ENCODE measurements around the gene PAIP2.

The PAIP2 gene, protein sequence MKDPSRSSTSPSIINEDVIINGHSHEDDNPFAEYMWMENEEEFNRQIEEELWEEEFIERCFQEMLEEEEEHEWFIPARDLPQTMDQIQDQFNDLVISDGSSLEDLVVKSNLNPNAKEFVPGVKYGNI

DNA sequence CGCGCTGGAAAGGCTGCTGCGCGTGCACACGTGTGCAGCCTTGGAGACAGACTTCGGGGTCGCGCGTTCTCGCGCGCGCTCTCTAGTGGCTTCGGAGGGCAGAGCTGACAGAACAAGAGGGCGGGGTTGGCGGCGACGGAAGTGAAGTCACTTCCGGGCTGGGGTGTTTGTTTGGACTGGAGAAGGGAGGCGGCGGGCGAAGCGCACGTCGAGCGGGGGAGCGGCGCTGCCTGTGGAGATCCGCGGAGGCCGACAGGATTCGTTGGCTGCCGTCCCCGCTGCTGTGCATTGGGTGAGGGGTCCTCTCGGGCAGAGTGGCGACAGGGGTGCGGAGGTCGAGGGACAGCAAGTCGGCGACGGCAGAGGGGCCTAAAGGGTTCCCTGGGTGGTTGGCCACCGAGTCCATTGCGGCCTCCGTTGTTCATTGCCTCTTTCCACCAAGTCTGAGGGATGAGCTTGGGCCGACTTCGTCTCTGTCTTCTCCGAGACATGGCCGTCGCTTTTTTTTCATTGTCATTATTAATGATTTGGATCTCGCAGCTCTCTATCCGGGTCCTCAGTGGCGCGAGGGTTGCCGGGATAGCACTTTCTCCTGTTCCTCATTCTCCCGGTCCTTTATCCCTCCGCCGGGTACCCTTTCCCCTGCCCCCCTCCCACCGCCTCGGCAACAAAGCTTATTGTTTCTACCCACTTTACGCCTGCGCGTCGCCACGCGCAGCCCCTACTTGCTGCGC is at the start of gene PAIP2:
PAIP2 (plus strand) TSS at position 166 of the 734 bp plus-strand sequence. CDS start 21,931 bp downstream, outside the sequence.
- H3K4me1 ChIP-seq (ENCODE audit: control insufficient read depth, insufficient read depth, low read length), result peaks cover 14% of the 10 kb centered on the region
- no peaks in the 10 kb centered on the region for H3K27me3 ChIP-seq (ENCODE audit: control insufficient read depth, insufficient read depth, low read length)
- peak within 1 kb of the TSS; percentile 79 for H3K4me3 ChIP-seq (ENCODE audit: low read length)
- H3K9me3 ChIP-seq (ENCODE audit: control insufficient read depth, low read length), result no peaks in the 10 kb centered on the region
- peak within 1 kb of the TSS; percentile 92 for H3K9ac ChIP-seq (ENCODE audit: low read length)
- H3K36me3 ChIP-seq (ENCODE audit: control insufficient read depth, insufficient read depth, low read length), result no peaks in the 10 kb centered on the region

DNA sequence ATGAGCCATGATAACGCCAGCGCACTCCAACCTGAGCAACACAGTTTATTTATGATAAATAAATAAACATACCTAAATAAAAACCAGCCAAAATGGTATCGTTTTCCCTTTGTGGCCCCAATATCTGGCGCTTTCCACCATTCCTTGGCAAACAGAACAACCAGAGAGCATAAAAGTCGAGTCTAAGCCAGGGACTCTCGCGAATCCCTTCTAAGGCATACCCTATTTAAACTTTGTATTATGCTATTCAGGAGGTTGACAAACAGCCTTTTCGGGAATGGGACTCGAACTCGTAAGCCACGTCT is 48.5 kb upstream of the PAIP2 start:
- peak overlapping the region; percentile 95 for H3K9ac ChIP-seq (ENCODE audit: low read length)
- no peaks in the 10 kb centered on the region for H3K27me3 ChIP-seq (ENCODE audit: control insufficient read depth, insufficient read depth, low read length)
- H3K4me3 ChIP-seq (ENCODE audit: low read length), result no peak overlapping the region
- no peaks in the 10 kb centered on the region for H3K9me3 ChIP-seq (ENCODE audit: control insufficient read depth, low read length)
- H3K4me1 ChIP-seq (ENCODE audit: control insufficient read depth, insufficient read depth, low read length), result peaks cover 4% of the 10 kb centered on the region
- no peaks in the 10 kb centered on the region for H3K36me3 ChIP-seq (ENCODE audit: control insufficient read depth, insufficient read depth, low read length)

DNA sequence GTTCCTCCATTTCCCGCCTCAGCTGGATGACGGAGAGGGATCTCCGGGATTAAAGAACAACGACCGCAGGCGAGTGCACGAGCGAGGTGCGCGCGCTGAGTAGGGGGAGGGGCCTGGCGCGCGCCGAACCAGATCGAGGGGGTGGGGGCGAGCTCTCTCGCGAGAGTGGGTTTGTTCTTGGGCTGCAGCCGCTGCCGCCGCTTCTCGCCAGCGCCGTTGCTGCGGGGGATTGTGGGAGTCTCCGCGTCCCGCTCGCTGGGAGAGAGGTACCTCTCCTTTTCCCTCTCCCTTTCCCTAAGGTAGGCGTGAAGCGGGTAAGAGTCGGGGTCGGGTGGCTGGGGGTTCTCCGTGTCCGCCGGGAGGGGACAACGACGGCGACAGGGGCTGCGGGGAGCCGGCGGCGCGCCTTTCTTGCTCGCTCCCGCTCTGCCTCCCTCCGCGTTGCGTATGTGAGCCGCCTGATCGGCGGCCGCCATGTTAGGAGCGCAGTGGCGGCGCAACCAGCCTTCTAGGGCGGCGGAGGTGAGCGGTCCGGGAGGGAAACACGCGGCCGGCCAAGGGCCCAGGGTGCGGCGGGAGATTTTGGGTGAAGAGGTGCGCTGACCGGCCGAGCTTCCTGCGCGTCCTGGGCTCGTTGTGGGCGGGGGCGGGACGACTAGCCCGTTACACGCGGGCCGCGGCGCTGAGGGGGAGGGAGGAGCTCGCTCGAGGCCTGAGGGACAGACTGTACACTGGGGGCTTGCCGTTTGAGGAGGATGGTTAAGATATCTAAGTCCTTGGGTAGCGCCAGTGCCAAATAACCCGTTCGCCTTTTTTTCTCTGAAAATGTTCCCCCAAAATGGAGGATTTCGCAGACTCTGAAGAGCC is 47.9 kb upstream of the PAIP2 start, which contains the start of gene MATR3:
MATR3 (plus strand) TSS at position 234 of the 867 bp plus-strand sequence. CDS start 13,676 bp downstream, outside the sequence.
- H3K9me3 ChIP-seq (ENCODE audit: control insufficient read depth, low read length), result no peaks in the 10 kb centered on the region
- peak within 1 kb of the TSS; percentile 95 for H3K9ac ChIP-seq (ENCODE audit: low read length)

DNA sequence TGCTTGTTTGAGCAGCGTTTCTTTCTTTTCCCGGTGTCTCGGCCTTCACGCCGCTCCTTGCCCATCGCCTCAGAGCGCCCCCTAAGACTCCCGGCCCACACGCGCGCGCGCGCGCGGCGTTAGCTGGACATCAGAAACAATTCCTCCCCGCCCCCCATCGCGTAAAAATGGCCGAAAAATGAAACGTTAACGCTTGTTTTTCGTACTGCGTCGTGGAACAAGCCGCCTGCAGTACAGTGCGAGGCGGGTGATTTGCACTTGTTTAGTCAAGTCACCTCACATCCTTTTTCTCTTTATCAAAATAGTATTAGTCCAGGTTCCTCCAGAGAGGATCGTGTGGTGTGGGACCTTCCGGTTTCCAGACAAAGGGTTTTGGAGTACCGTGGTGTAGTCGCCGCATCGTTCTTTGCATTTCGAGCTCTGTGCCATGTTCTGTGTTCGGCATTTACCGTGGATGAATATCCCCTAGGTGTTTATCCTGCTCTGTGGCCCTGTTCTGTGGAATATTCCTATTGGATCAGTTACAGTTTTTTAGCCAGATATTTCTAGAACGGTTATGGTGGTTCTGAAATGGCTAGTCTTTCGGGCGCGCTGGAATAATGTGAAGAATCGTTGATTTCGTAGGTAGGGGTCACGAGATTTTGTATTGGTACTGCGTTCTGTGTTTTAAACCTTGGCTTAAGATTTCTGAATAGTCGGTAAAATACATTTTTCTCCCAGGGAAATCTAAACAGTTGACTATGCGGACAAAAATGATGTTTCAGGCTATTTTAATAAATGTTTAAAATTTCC is 47.1 kb upstream of the PAIP2 start:
- Histone ChIP-seq H3K36me3 (ENCODE audit: control insufficient read depth, insufficient read depth, low read length) (no peaks in the 10 kb centered on the region), H3K4me3 (ENCODE audit: low read length) (peak overlapping the region; percentile 39), H3K9me3 (ENCODE audit: control insufficient read depth, low read length) (no peaks in the 10 kb centered on the region), H3K9ac (ENCODE audit: low read length) (peak overlapping the region; percentile 95), H3K4me1 (ENCODE audit: control insufficient read depth, insufficient read depth, low read length) (peaks cover 11% of the 10 kb centered on the region), H3K27me3 (ENCODE audit: control insufficient read depth, insufficient read depth, low read length) (no peaks in the 10 kb centered on the region)

More for the DNA sequence above, 47.9 kb upstream of the PAIP2 start, which contains the start of gene MATR3:
- Histone ChIP-seq H3K4me3 (ENCODE audit: low read length) (peak within 1 kb of the TSS; percentile 39), H3K4me1 (ENCODE audit: control insufficient read depth, insufficient read depth, low read length) (peaks cover 4% of the 10 kb centered on the region), H3K36me3 (ENCODE audit: control insufficient read depth, insufficient read depth, low read length) (no peaks in the 10 kb centered on the region), H3K27me3 (ENCODE audit: control insufficient read depth, insufficient read depth, low read length) (no peaks in the 10 kb centered on the region)

DNA sequence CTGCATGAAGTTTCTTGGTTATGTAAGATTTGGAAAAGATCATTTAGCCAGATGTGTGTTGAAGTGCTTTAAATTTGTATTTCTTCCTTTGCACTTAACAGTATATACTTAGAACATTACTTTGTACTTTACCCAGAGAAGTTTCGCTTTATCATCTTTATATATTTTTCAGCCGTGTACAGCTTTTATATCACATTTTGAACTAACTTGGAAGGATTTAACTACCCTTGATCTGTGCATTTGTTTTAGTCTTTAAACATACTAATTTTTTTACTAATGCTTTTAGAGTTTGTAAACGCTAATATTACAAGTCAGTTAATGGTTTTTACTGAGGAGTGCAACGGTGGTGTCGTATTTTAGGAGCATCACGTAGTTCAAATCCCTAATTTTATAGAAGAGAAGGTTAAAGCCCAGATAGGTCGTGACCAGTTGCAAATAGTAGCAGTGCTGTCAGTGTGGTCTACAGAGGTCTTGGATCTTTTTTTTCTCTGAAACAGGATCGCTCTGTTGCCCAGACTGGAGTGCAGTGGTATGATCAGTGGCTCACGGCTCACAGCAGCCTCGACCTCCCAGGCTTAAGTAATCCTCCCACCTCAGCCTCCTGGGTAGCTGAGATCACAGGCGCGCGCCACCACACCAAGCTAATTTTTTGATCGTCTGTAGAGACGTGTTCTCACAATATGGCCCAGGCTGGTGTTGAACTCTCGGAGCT is 46.2 kb upstream of the PAIP2 start:
- H3K4me3 ChIP-seq (ENCODE audit: low read length), result peak overlapping the region; percentile 7
- H3K9me3 ChIP-seq (ENCODE audit: control insufficient read depth, low read length), result no peaks in the 10 kb centered on the region
- H3K4me1 ChIP-seq (ENCODE audit: control insufficient read depth, insufficient read depth, low read length), result peaks cover 14% of the 10 kb centered on the region
- no peaks in the 10 kb centered on the region for H3K27me3 ChIP-seq (ENCODE audit: control insufficient read depth, insufficient read depth, low read length)
- H3K36me3 ChIP-seq (ENCODE audit: control insufficient read depth, insufficient read depth, low read length), result no peaks in the 10 kb centered on the region
- H3K9ac ChIP-seq (ENCODE audit: low read length), result peak overlapping the region; percentile 95

DNA sequence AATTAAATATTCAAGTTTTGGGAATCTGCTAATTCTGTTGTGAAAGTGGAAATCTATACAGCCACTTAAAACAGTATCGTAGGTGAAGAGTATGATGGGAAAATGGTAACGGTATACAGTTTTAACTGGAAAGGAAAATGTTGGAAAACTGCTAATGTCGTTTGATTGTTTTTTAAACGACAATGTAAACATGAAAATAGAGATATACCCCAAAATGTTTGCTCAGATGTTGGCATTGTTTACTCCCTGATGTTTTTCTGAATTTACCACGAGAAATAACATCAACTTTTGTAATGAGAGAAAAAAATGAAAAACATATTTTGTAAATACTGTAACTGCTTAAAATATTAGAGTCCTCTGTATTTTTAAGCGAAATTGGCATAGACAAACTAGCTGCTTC is 45.5 kb upstream of the PAIP2 start:
- Histone ChIP-seq H3K27me3 (ENCODE audit: control insufficient read depth, insufficient read depth, low read length) (no peaks in the 10 kb centered on the region), H3K4me3 (ENCODE audit: low read length) (no peak overlapping the region), H3K4me1 (ENCODE audit: control insufficient read depth, insufficient read depth, low read length) (peaks cover 14% of the 10 kb centered on the region), H3K9ac (ENCODE audit: low read length) (no peak overlapping the region), H3K9me3 (ENCODE audit: control insufficient read depth, low read length) (no peaks in the 10 kb centered on the region), H3K36me3 (ENCODE audit: control insufficient read depth, insufficient read depth, low read length) (no peaks in the 10 kb centered on the region)

DNA sequence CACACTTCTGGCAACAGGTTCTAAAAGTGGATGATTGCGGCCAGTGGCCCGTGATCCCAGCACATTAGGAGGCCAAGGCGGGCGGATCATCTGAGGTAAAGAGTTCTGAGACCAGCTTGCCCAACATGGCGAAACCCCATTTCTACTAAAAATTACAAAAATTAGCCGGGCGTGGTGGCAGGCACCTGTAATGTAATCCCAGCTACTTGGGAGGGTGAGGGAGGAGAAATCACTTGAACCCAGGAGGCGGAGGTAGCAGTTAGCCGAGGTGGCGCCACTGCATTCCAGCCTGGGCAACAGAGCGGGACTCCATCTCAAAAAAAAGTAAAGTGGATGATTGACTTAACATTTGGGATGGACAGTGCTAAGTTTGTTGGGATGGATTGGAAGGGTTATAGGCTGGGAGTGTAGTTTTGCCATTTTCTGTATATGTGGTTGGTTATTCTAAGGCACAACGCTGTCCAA is 44.8 kb upstream of the PAIP2 start:
- Histone ChIP-seq H3K36me3 (ENCODE audit: control insufficient read depth, insufficient read depth, low read length) (no peaks in the 10 kb centered on the region), H3K27me3 (ENCODE audit: control insufficient read depth, insufficient read depth, low read length) (no peaks in the 10 kb centered on the region), H3K9me3 (ENCODE audit: control insufficient read depth, low read length) (no peaks in the 10 kb centered on the region), H3K4me3 (ENCODE audit: low read length) (no peak overlapping the region), H3K9ac (ENCODE audit: low read length) (no peak overlapping the region), H3K4me1 (ENCODE audit: control insufficient read depth, insufficient read depth, low read length) (peaks cover 14% of the 10 kb centered on the region)

DNA sequence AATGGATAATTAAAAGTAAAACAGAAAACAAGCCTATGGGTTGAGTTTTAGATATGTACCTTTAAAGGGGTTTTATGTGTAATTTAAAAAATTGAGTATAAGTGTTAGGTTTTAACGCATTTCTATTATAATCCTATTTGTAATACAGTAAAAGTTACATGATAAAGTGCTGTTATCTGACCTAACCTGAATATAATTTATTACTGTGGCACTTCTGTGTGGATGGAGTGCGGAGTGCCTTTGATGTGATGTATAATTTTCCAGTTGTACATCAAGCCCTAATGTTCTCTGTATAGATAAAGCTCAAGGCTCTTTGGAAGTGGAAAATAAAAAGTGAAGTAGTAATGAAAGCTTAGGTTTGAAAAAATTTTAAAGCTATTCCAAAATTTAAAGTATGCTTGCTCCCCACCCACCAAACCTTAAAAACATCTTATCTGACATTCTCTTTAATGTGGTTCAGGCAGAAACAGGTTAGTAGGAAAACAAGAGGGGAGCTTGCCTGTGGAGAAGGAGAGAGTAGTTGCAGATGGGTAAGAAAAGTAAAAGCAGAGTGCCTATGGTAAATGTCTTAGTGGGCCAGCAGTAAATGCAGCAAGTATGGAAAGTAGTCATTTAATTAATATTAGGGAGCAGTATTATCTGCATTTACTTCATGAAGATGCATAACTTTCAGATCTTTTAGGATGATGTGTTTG is 44.1 kb upstream of the PAIP2 start:
- Histone ChIP-seq H3K27me3 (ENCODE audit: control insufficient read depth, insufficient read depth, low read length) (no peaks in the 10 kb centered on the region), H3K9me3 (ENCODE audit: control insufficient read depth, low read length) (no peaks in the 10 kb centered on the region), H3K36me3 (ENCODE audit: control insufficient read depth, insufficient read depth, low read length) (no peaks in the 10 kb centered on the region), H3K4me1 (ENCODE audit: control insufficient read depth, insufficient read depth, low read length) (peaks cover 14% of the 10 kb centered on the region), H3K9ac (ENCODE audit: low read length) (no peak overlapping the region), H3K4me3 (ENCODE audit: low read length) (no peak overlapping the region)

DNA sequence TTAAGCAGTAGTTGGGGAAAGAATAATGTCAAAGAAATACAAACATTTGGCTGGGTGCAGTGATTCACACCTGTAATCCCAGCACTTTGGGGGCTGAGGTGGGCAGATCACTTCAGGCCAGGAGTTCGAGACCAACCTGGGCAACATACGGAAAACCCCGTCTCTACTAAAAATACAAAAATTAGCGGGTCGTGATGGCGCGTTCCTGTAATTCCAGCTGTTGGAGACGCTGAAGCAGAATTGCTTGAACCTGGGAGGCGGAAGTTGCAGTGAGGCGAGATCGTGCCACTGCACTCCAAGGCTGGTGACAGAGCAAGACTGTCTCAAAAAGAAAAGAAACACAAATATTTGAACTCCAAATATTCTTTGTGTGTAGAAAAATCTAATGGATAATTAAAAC is 43.4 kb upstream of the PAIP2 start:
- H3K9me3 ChIP-seq (ENCODE audit: control insufficient read depth, low read length), result no peaks in the 10 kb centered on the region
- H3K27me3 ChIP-seq (ENCODE audit: control insufficient read depth, insufficient read depth, low read length), result no peaks in the 10 kb centered on the region
- H3K9ac ChIP-seq (ENCODE audit: low read length), result no peak overlapping the region
- H3K4me1 ChIP-seq (ENCODE audit: control insufficient read depth, insufficient read depth, low read length), result peaks cover 9% of the 10 kb centered on the region
- no peak overlapping the region for H3K4me3 ChIP-seq (ENCODE audit: low read length)
- no peaks in the 10 kb centered on the region for H3K36me3 ChIP-seq (ENCODE audit: control insufficient read depth, insufficient read depth, low read length)

DNA sequence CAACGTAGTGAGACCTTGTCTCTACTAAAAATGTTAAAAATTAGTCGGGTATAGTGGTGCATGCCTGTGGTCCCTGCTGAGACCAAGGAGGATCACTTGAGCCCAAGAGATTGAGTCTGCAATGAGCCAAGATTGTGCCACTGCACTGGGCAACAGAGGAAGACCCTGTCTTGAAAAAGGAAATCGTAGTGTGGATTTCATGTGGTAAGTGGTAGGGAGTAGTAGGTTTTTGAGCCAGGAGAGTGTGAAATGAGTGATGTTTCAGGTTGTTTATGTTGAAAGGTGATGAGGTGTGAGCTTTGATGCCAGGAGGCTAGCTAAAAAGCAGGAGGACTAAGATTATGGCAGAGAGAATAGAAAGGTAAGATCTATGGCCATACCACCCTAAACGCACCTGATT is 42.2 kb upstream of the PAIP2 start:
- Histone ChIP-seq H3K9ac (ENCODE audit: low read length) (no peak overlapping the region), H3K4me1 (ENCODE audit: control insufficient read depth, insufficient read depth, low read length) (peaks cover 9% of the 10 kb centered on the region), H3K4me3 (ENCODE audit: low read length) (no peak overlapping the region), H3K9me3 (ENCODE audit: control insufficient read depth, low read length) (no peaks in the 10 kb centered on the region), H3K27me3 (ENCODE audit: control insufficient read depth, insufficient read depth, low read length) (no peaks in the 10 kb centered on the region), H3K36me3 (ENCODE audit: control insufficient read depth, insufficient read depth, low read length) (no peaks in the 10 kb centered on the region)
